BLaER1 treated with 17β-estradiol and CSF1 and Interleukin-3, amounts not matched to agents 10 nM and 100 nM (cell line): ENCODE measurements around the gene ANKRD44.
A peak's percentile ranks its signal among the peaks of the same experiment; 100 is the strongest.

Source experiments
- H3K27ac ChIP-seq, 11 experiments: shearing (Covaris generic); formaldehyde crosslinking; 2 replicates each; pipeline ENCODE4 v1.8.1; 2022
- H3K27me3 ChIP-seq, 11 experiments: shearing (Covaris generic); formaldehyde crosslinking; 2 replicates each; pipeline ENCODE4 v1.8.1; 2022
- H3K36me3 ChIP-seq, 11 experiments: shearing (Covaris generic); formaldehyde crosslinking; 2 replicates each; pipeline ENCODE4 v1.8.1; 2022
- H3K4me1 ChIP-seq, 10 experiments: shearing (Covaris generic); formaldehyde crosslinking; 2 replicates each; pipeline ENCODE4 v1.8.1; 2022
- H3K4me2 ChIP-seq, 11 experiments: shearing (Covaris generic); formaldehyde crosslinking; 2 replicates each; pipeline ENCODE4 v1.8.1; 2022
- H3K4me3 ChIP-seq, 10 experiments: shearing (Covaris generic); formaldehyde crosslinking; 2 replicates each; pipeline ENCODE4 v1.8.1; 2022
- H3K9ac ChIP-seq, 11 experiments: shearing (Covaris generic); formaldehyde crosslinking; 2 replicates each; pipeline ENCODE4 v1.8.1; 2022
- H3K9me3 ChIP-seq, 11 experiments: shearing (Covaris generic); formaldehyde crosslinking; replicated peaks in 1 of 11; 2 replicates each; pipeline ENCODE4 v1.8.1; 2022
- H4K20me1 ChIP-seq, 11 experiments: shearing (Covaris generic); formaldehyde crosslinking; 2 replicates each; pipeline ENCODE4 v1.8.1; 2022
- Cebpa-rat ChIP-seq, 11 experiments: shearing (Covaris generic); IDR thresholded peaks; 2 replicates each; pipeline ENCODE4 v1.8.1; 2022

The ANKRD44 gene

DNA sequence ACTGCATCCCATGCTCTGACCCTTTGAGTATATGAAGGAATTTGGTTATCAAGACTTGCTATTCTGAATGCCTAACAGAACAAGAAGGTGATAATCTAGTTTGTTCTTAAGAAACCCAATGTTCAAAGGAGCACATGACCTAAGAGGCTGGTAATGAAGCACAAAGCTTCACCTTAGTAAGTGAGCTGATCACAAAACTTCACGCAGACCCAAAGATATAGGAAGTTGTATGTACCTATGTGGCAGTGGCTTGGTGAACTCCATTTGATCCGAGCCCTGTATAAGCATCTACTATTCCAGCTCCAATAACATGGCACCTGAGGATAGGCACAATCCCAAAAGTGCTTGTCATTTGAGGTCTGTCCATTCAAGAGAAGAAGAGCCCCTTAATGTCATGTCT is 78.6 kb downstream of the ANKRD44 start:
- H3K4me1 ChIP-seq: peaks cover 10 to 42% (median 12%) of the 10 kb centered on the region in 10 experiments; a peak in 19 of 20 replicates
- no peaks in the 10 kb centered on the region for H3K27me3 ChIP-seq
- peaks cover 0 to 7% (median 0%) of the 10 kb centered on the region in 11 experiments; a peak in 1 of 22 replicates for H3K36me3 ChIP-seq
- H3K4me2 ChIP-seq: no peak overlapping the region
- H3K9ac ChIP-seq: no peak overlapping the region
- TF ChIP-seq Cebpa-rat (IDR thresholded peaks at IDR 0.05): no peak
- H3K9me3 ChIP-seq: no peaks in the 10 kb centered on the region
- H3K4me3 ChIP-seq: no peak overlapping the region
- no peak overlapping the region for H3K27ac ChIP-seq
- peaks cover 0 to 74% (median 0%) of the 10 kb centered on the region in 11 experiments; a peak in 3 of 22 replicates for H4K20me1 ChIP-seq

DNA sequence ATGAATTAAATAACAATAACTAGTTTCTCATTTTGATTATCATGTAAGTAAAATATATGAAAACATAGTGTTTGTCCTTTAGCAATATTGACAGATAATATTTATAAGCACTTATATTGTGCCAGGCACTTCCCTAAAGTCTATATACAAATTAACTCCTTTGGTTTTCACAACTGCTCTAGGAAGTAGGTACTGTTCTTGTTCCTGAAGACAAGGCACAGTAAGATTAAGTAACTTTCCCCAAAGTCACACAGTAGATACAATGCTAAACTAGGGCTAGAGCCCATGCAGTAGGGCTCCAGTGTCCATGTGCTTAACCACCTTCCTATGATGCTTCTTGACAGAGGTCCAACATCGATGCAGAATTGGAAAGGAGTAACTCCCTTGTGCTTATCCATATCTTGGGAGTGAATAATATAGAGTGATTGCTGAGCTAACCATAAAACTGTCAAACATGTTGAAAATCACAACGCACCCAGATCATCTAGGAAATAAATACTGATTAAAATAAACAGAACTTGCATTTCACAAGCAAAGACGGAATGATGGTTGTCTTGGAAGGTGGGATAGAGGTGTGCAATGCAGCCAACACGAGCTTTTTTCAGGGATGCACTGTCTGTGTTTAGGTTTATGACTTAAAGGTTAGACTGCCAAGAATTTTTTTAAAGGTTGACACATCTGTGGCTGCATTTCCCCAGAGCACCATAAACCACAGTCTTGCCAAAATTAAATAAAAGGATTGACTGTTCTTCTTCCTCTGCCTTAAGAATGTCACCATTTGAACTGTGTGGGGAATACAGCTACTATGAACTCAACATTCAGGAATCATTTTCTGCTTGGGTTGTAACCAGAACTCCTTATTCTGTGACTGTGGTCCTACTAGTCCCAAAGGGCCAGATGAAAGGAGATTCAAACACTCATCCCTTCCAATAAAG is 80.8 kb downstream of the ANKRD44 start:
- H3K4me1 ChIP-seq: peaks cover 10 to 51% (median 14%) of the 10 kb centered on the region in 10 experiments; a peak in 19 of 20 replicates
- no peak overlapping the region for H3K4me3 ChIP-seq
- H3K36me3 ChIP-seq: peaks cover 0 to 7% (median 0%) of the 10 kb centered on the region in 11 experiments; a peak in 1 of 22 replicates
- TF ChIP-seq Cebpa-rat (IDR thresholded peaks at IDR 0.05): no peak
- no peak overlapping the region for H3K27ac ChIP-seq
- no peaks in the 10 kb centered on the region for H3K9me3 ChIP-seq
- peak overlapping the region; percentile 16 to 56 (median 44) for H3K4me2 ChIP-seq
- H3K9ac ChIP-seq: no peak overlapping the region
- H3K27me3 ChIP-seq: no peaks in the 10 kb centered on the region
- peaks cover 0 to 78% (median 0%) of the 10 kb centered on the region in 11 experiments; a peak in 3 of 22 replicates for H4K20me1 ChIP-seq

GRCh38 chr2:197223451-197223850 is 87.1 kb downstream of the ANKRD44 start:
- Histone ChIP-seq H3K9me3 (no peaks in the 10 kb centered on the region), H3K9ac (no peak overlapping the region), H3K27ac (no peak overlapping the region; a peak in 2 of 22 replicates), H3K4me1 (peaks cover 9 to 40% (median 15%) of the 10 kb centered on the region in 10 experiments), H3K4me3 (no peak overlapping the region), H3K36me3 (no peaks in the 10 kb centered on the region), H3K4me2 (peak overlapping the region in 7 of 11 experiments; percentile 16 to 61 (median 44); a peak in 12 of 22 replicates), H3K27me3 (no peaks in the 10 kb centered on the region), H4K20me1 (peaks cover 0 to 40% (median 0%) of the 10 kb centered on the region in 11 experiments; a peak in 2 of 22 replicates)
- TF ChIP-seq Cebpa-rat (IDR thresholded peaks at IDR 0.05): no peak

DNA sequence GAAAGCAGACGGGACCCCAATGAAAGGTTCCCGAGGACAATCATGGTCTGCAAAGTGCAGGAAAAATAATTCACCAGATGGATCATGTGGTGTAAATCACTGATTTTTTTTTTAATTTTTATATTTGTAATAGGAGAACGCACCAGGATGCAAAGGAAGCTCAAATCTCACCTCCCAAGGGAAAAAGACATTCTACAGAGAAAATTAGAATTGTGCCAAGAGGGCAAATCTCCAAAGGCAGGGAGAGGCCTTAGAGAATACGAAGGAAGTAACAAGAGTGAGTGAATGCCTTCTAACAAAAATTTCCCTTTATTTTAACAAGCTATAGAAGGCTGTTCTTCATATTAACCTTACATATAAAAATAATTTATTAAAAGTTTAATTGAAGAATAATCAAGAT is 90.9 kb downstream of the ANKRD44 start:
- no peak for TF ChIP-seq Cebpa-rat (IDR thresholded peaks at IDR 0.05)
- H3K4me3 ChIP-seq: no peak overlapping the region
- H3K4me1 ChIP-seq: peaks cover 30 to 60% (median 34%) of the 10 kb centered on the region in 10 experiments
- no peak overlapping the region for H3K9ac ChIP-seq
- no peaks in the 10 kb centered on the region for H3K36me3 ChIP-seq
- no peaks in the 10 kb centered on the region for H3K27me3 ChIP-seq
- H4K20me1 ChIP-seq: peaks cover 0 to 7% (median 0%) of the 10 kb centered on the region in 11 experiments; a peak in 1 of 22 replicates
- H3K4me2 ChIP-seq: peak overlapping the region in 6 of 11 experiments; percentile 1 to 97 (median 16); a peak in 6 of 22 replicates
- H3K9me3 ChIP-seq: no peaks in the 10 kb centered on the region
- no peak overlapping the region for H3K27ac ChIP-seq

- Histone ChIP-seq H4K20me1 (peaks cover 0 to 7% (median 0%) of the 10 kb centered on the region in 11 experiments; a peak in 1 of 22 replicates), H3K4me1 (peaks cover 24 to 81% (median 31%) of the 10 kb centered on the region in 10 experiments), H3K4me3 (no peak overlapping the region), H3K4me2 (peak overlapping the region in 9 of 11 experiments; percentile 59 to 97 (median 75); a peak in 13 of 22 replicates), H3K9ac (peak overlapping the region in 2 of 11 experiments; percentile 33 to 61; a peak in 2 of 22 replicates), H3K27me3 (no peaks in the 10 kb centered on the region), H3K36me3 (no peaks in the 10 kb centered on the region), H3K9me3 (no peaks in the 10 kb centered on the region), H3K27ac (peak overlapping the region in 4 of 11 experiments; percentile 69 to 82 (median 78); a peak in 6 of 22 replicates)
- no peak for TF ChIP-seq Cebpa-rat (IDR thresholded peaks at IDR 0.05)
These were observed 93.0 kb downstream of the ANKRD44 start for GRCh38 chr2:197217541-197217940.

GRCh38 chr2:197216361-197216979 is 94.1 kb downstream of the ANKRD44 start:
- no peaks in the 10 kb centered on the region for H3K9me3 ChIP-seq
- H3K4me1 ChIP-seq: peaks cover 24 to 84% (median 35%) of the 10 kb centered on the region in 10 experiments
- H3K4me3 ChIP-seq: peak overlapping the region in 4 of 10 experiments; percentile 16 to 55 (median 38); a peak in 6 of 20 replicates
- H4K20me1 ChIP-seq: no peaks in the 10 kb centered on the region; a peak in 1 of 22 replicates
- H3K4me2 ChIP-seq: peak overlapping the region; percentile 46 to 97 (median 74)
- H3K36me3 ChIP-seq: no peaks in the 10 kb centered on the region
- no peak for TF ChIP-seq Cebpa-rat (IDR thresholded peaks at IDR 0.05)
- peak overlapping the region in 8 of 11 experiments; percentile 3 to 82 (median 60); a peak in 13 of 22 replicates for H3K27ac ChIP-seq
- peak overlapping the region in 6 of 11 experiments; percentile 5 to 63 (median 52); a peak in 7 of 22 replicates for H3K9ac ChIP-seq
- H3K27me3 ChIP-seq: no peaks in the 10 kb centered on the region

- peak overlapping the region; percentile 46 to 97 (median 74) for H3K4me2 ChIP-seq
- no peak for TF ChIP-seq Cebpa-rat (IDR thresholded peaks at IDR 0.05)
- no peaks in the 10 kb centered on the region for H3K27me3 ChIP-seq
- H3K27ac ChIP-seq: peak overlapping the region in 8 of 11 experiments; percentile 3 to 82 (median 60); a peak in 12 of 22 replicates
- H4K20me1 ChIP-seq: no peaks in the 10 kb centered on the region
- H3K9me3 ChIP-seq: no peaks in the 10 kb centered on the region
- H3K9ac ChIP-seq: peak overlapping the region in 4 of 11 experiments; percentile 50 to 63 (median 58); a peak in 6 of 22 replicates
- H3K36me3 ChIP-seq: no peaks in the 10 kb centered on the region
- peaks cover 24 to 90% (median 38%) of the 10 kb centered on the region in 10 experiments for H3K4me1 ChIP-seq
- peak overlapping the region in 4 of 10 experiments; percentile 16 to 55 (median 38); a peak in 6 of 20 replicates for H3K4me3 ChIP-seq
These were observed 94.7 kb downstream of the ANKRD44 start for GRCh38 chr2:197215748-197216360.
